ENCODE data around the gene CDK16. TPM values are rescaled to one million over a fixed set of nuclear protein-coding genes. Genes with fewer than 3 reads are reported as not detected.

Gene CDK16
- total RNA-seq, 1 donor from 2014 or later = 80.6 TPM

- Mint-ChIP-seq H3K27me3 (ENCODE audit: low read depth) (no peaks in the 10 kb centered on the region), H3K9me3 (no peaks in the 10 kb centered on the region), H3K36me3 (ENCODE audit: low read depth) (peaks cover 53% of the 10 kb centered on the region), H3K27ac (no peak overlapping the region), H3K4me3 (ENCODE audit: low read depth) (no peak overlapping the region), H3K4me1 (ENCODE audit: low read depth) (peaks cover 1% of the 10 kb centered on the region)
- intact Hi-C loops (cut with micrococcal nuclease) = no loop called here
- no peak for DNase-seq (ENCODE audit: low spot score)
Observed at GRCh38 chrX:47177079-47177478, 41.4 kb upstream of the CDK16 start.

GRCh38 chrX:47178337-47178736, 40.1 kb upstream of the CDK16 start:
- H3K4me1 Mint-ChIP-seq (ENCODE audit: low read depth) = peaks cover 1% of the 10 kb centered on the region
- H3K27me3 Mint-ChIP-seq (ENCODE audit: low read depth) = no peaks in the 10 kb centered on the region
- no peaks in the 10 kb centered on the region for H3K9me3 Mint-ChIP-seq
- no peak for DNase-seq (ENCODE audit: low spot score)
- no peak overlapping the region for H3K4me3 Mint-ChIP-seq (ENCODE audit: low read depth)
- no peak overlapping the region for H3K27ac Mint-ChIP-seq
- intact Hi-C loops (cut with micrococcal nuclease) = no loop called here
- peaks cover 51% of the 10 kb centered on the region for H3K36me3 Mint-ChIP-seq (ENCODE audit: low read depth)

GRCh38 chrX:47179221-47179927, 39.1 kb upstream of the CDK16 start:
- no peak for DNase-seq (ENCODE audit: low spot score)
- Mint-ChIP-seq H3K4me3 (ENCODE audit: low read depth) (no peak overlapping the region), H3K36me3 (ENCODE audit: low read depth) (peaks cover 51% of the 10 kb centered on the region), H3K9me3 (no peaks in the 10 kb centered on the region), H3K27ac (no peak overlapping the region), H3K4me1 (ENCODE audit: low read depth) (peaks cover 1% of the 10 kb centered on the region), H3K27me3 (ENCODE audit: low read depth) (no peaks in the 10 kb centered on the region)
- intact Hi-C loops (cut with micrococcal nuclease) = no loop called here

GRCh38 chrX:47179928-47180255, 38.6 kb upstream of the CDK16 start:
- Mint-ChIP-seq H3K9me3 (no peaks in the 10 kb centered on the region), H3K27ac (no peak overlapping the region), H3K4me1 (ENCODE audit: low read depth) (peaks cover 1% of the 10 kb centered on the region), H3K27me3 (ENCODE audit: low read depth) (no peaks in the 10 kb centered on the region), H3K4me3 (ENCODE audit: low read depth) (no peak overlapping the region), H3K36me3 (ENCODE audit: low read depth) (peaks cover 47% of the 10 kb centered on the region)
- no peak for DNase-seq (ENCODE audit: low spot score)
- intact Hi-C loops (cut with micrococcal nuclease) = no loop called here

- H3K4me3 Mint-ChIP-seq (ENCODE audit: low read depth) = no peak overlapping the region
- peaks cover 47% of the 10 kb centered on the region for H3K36me3 Mint-ChIP-seq (ENCODE audit: low read depth)
- H3K27me3 Mint-ChIP-seq (ENCODE audit: low read depth) = no peaks in the 10 kb centered on the region
- H3K27ac Mint-ChIP-seq = no peak overlapping the region
- intact Hi-C loops (cut with micrococcal nuclease) = no loop called here
- H3K4me1 Mint-ChIP-seq (ENCODE audit: low read depth) = peaks cover 1% of the 10 kb centered on the region
- no peaks in the 10 kb centered on the region for H3K9me3 Mint-ChIP-seq
- no peak for DNase-seq (ENCODE audit: low spot score)
Observed at GRCh38 chrX:47180346-47180745, 38.1 kb upstream of the CDK16 start.

GRCh38 chrX:47181301-47181700, 37.2 kb upstream of the CDK16 start:
- DNase-seq (ENCODE audit: low spot score) = no peak
- H3K27ac Mint-ChIP-seq = no peak overlapping the region
- peaks cover 1% of the 10 kb centered on the region for H3K4me1 Mint-ChIP-seq (ENCODE audit: low read depth)
- H3K4me3 Mint-ChIP-seq (ENCODE audit: low read depth) = no peak overlapping the region
- intact Hi-C loops (cut with micrococcal nuclease) = no loop called here
- H3K27me3 Mint-ChIP-seq (ENCODE audit: low read depth) = no peaks in the 10 kb centered on the region
- no peaks in the 10 kb centered on the region for H3K9me3 Mint-ChIP-seq
- H3K36me3 Mint-ChIP-seq (ENCODE audit: low read depth) = peaks cover 44% of the 10 kb centered on the region

- H3K27me3 Mint-ChIP-seq (ENCODE audit: low read depth) = no peaks in the 10 kb centered on the region
- no peaks in the 10 kb centered on the region for H3K9me3 Mint-ChIP-seq
- intact Hi-C loops (cut with micrococcal nuclease) = no loop called here
- no peak overlapping the region for H3K4me3 Mint-ChIP-seq (ENCODE audit: low read depth)
- no peak overlapping the region for H3K27ac Mint-ChIP-seq
- no peak for DNase-seq (ENCODE audit: low spot score)
- H3K4me1 Mint-ChIP-seq (ENCODE audit: low read depth) = no peaks in the 10 kb centered on the region
- peaks cover 43% of the 10 kb centered on the region for H3K36me3 Mint-ChIP-seq (ENCODE audit: low read depth)
Observed at GRCh38 chrX:47182106-47182700, 36.3 kb upstream of the CDK16 start.

- Mint-ChIP-seq H3K9me3 (no peaks in the 10 kb centered on the region), H3K4me3 (ENCODE audit: low read depth) (no peak overlapping the region), H3K36me3 (ENCODE audit: low read depth) (peaks cover 29% of the 10 kb centered on the region), H3K27ac (no peak overlapping the region), H3K4me1 (ENCODE audit: low read depth) (peaks cover 6% of the 10 kb centered on the region), H3K27me3 (ENCODE audit: low read depth) (no peaks in the 10 kb centered on the region)
- DNase-seq (ENCODE audit: low spot score) = no peak
- intact Hi-C loops (cut with micrococcal nuclease) = no loop called here
Observed at GRCh38 chrX:47184486-47184885, 34.0 kb upstream of the CDK16 start.

- Mint-ChIP-seq H3K9me3 (no peaks in the 10 kb centered on the region), H3K27me3 (ENCODE audit: low read depth) (no peaks in the 10 kb centered on the region), H3K27ac (no peak overlapping the region), H3K4me1 (ENCODE audit: low read depth) (peaks cover 6% of the 10 kb centered on the region), H3K36me3 (ENCODE audit: low read depth) (peaks cover 28% of the 10 kb centered on the region), H3K4me3 (ENCODE audit: low read depth) (no peak overlapping the region)
- intact Hi-C loops (cut with micrococcal nuclease) = no loop called here
- no peak for DNase-seq (ENCODE audit: low spot score)
Observed at GRCh38 chrX:47185241-47185640, 33.2 kb upstream of the CDK16 start.

GRCh38 chrX:47186096-47186740, 32.3 kb upstream of the CDK16 start:
- Mint-ChIP-seq H3K27me3 (ENCODE audit: low read depth) (no peaks in the 10 kb centered on the region), H3K4me3 (ENCODE audit: low read depth) (no peak overlapping the region), H3K36me3 (ENCODE audit: low read depth) (peaks cover 25% of the 10 kb centered on the region), H3K27ac (no peak overlapping the region), H3K9me3 (no peaks in the 10 kb centered on the region), H3K4me1 (ENCODE audit: low read depth) (peaks cover 6% of the 10 kb centered on the region)
- no peak for DNase-seq (ENCODE audit: low spot score)
- intact Hi-C loops (cut with micrococcal nuclease) = no loop called here

GRCh38 chrX:47187106-47187677, 31.3 kb upstream of the CDK16 start:
- Mint-ChIP-seq H3K4me1 (ENCODE audit: low read depth) (peaks cover 6% of the 10 kb centered on the region), H3K27me3 (ENCODE audit: low read depth) (no peaks in the 10 kb centered on the region), H3K4me3 (ENCODE audit: low read depth) (no peak overlapping the region), H3K27ac (peak overlapping the region; percentile 38), H3K9me3 (no peaks in the 10 kb centered on the region), H3K36me3 (ENCODE audit: low read depth) (peaks cover 18% of the 10 kb centered on the region)
- intact Hi-C loops (cut with micrococcal nuclease) = no loop called here
- no peak for DNase-seq (ENCODE audit: low spot score)

- intact Hi-C loops (cut with micrococcal nuclease) = loop anchor here (2.0 to 10.0 kb wide), 2 partner anchors 45 to 125 kb away; partner anchors contain the start of genes NDUFB11 and RBM10
- no peaks in the 10 kb centered on the region for H3K9me3 Mint-ChIP-seq
- peaks cover 20% of the 10 kb centered on the region for H3K4me1 Mint-ChIP-seq (ENCODE audit: low read depth)
- no peak overlapping the region for H3K27ac Mint-ChIP-seq
- no peak overlapping the region for H3K4me3 Mint-ChIP-seq (ENCODE audit: low read depth)
- H3K36me3 Mint-ChIP-seq (ENCODE audit: low read depth) = peaks cover 24% of the 10 kb centered on the region
- no peak for DNase-seq (ENCODE audit: low spot score)
- H3K27me3 Mint-ChIP-seq (ENCODE audit: low read depth) = no peaks in the 10 kb centered on the region
Observed at GRCh38 chrX:47189906-47190305, 28.6 kb upstream of the CDK16 start.
